DOHH2 (cell line): ENCODE data around the gene ABCA9.

Experiments used
- H3F3A ChIP-seq: fragments of 200-600 bp; sonication (generic), shearing (Covaris generic); 2 replicates; pipeline ENCODE4 v1.6.0; 2016; ENCODE audit warnings: antibody characterized with exemption, mild to moderate bottlenecking; ENCODE audit not compliant: control insufficient read depth, insufficient read depth
- H3K27ac ChIP-seq: fragments of 200-600 bp; sonication (generic); 2 replicates; pipeline ENCODE4 v1.5.1; 2014; ENCODE audit warnings: low read depth, mild to moderate bottlenecking, low read length, moderate library complexity
- H3K27me3 ChIP-seq: fragments of 200-600 bp; sonication (generic); 2 replicates; pipeline ENCODE4 v1.6.1; 2014; ENCODE audit warnings: mild to moderate bottlenecking, low read length, mixed read lengths; ENCODE audit not compliant: control insufficient read depth
- H3K36me3 ChIP-seq: fragments of 200-600 bp; sonication (generic); 2 replicates; pipeline ENCODE4 v1.6.1; 2014; ENCODE audit warnings: mild to moderate bottlenecking, low read length, moderate library complexity, mixed read lengths; ENCODE audit not compliant: control insufficient read depth
- H3K4me1 ChIP-seq: fragments of 200-600 bp; sonication (generic); 2 replicates; pipeline ENCODE4 v1.6.1; 2014; ENCODE audit warnings: mild to moderate bottlenecking, low read length, mixed read lengths; ENCODE audit not compliant: control insufficient read depth
- H3K4me2 ChIP-seq: fragments of 200-600 bp; sonication (generic); 2 replicates; pipeline ENCODE4 v1.6.0; 2014; ENCODE audit warnings: mild to moderate bottlenecking, low read length, moderate library complexity
- H3K4me3 ChIP-seq: fragments of 200-600 bp; sonication (generic); 2 replicates; pipeline ENCODE4 v1.5.1; 2014; ENCODE audit warnings: mild to moderate bottlenecking, low read length, mixed read lengths
- H3K79me2 ChIP-seq: fragments of 200-600 bp; sonication (generic); 2 replicates; pipeline ENCODE4 v1.6.1; 2014; ENCODE audit warnings: mild to moderate bottlenecking, low read length, mixed read lengths; ENCODE audit not compliant: control insufficient read depth
- H3K9me2 ChIP-seq: fragments of 200-600 bp; sonication (generic); replicated peaks from 2 replicates; pipeline ENCODE4 v1.6.1; 2014; ENCODE audit warnings: mild to moderate bottlenecking, low read length, mixed read lengths; ENCODE audit not compliant: control insufficient read depth
- H3K9me3 ChIP-seq: fragments of 200-600 bp; sonication (generic); 2 replicates; pipeline ENCODE4 v1.6.1; 2014; ENCODE audit warnings: antibody characterized with exemption, low read length, mixed read lengths; ENCODE audit not compliant: control insufficient read depth, insufficient read depth
- H4K20me1 ChIP-seq: fragments of 200-600 bp; sonication (generic); 2 replicates; pipeline ENCODE4 v1.6.0; 2014; ENCODE audit warnings: low read depth, mild to moderate bottlenecking, antibody characterized with exemption, low read length, moderate library complexity; ENCODE audit not compliant: control insufficient read depth, insufficient read depth
- EZH2phosphoT487 ChIP-seq: fragments of 200-600 bp; sonication (generic); IDR thresholded peaks from 2 replicates; pipeline ENCODE4 v1.6.1; 2017; ENCODE audit warnings: borderline replicate concordance, mild to moderate bottlenecking, antibody characterized with exemption, low read length, moderate library complexity, mixed read lengths
- TF ChIP-seq, protein P1 (sequence below): fragments of 200-600 bp; sonication (generic); IDR thresholded peaks from one replicate; pipeline ENCODE4 v1.5.1; 2014; ENCODE audit warnings: antibody characterized with exemption, mild to moderate bottlenecking, low read depth, low read length; ENCODE audit not compliant: poor library complexity, severe bottlenecking

Gene ABCA9

GRCh38 chr17:69030169-69030568 lies 30.6 kb downstream of the ABCA9 start:
- H3K4me3 ChIP-seq, result no peak overlapping the region
- no peak overlapping the region for H3K4me2 ChIP-seq
- no peaks in the 10 kb centered on the region for H3K79me2 ChIP-seq
- no peaks in the 10 kb centered on the region for H3F3A ChIP-seq
- no peak overlapping the region for H3K27ac ChIP-seq
- H3K27me3 ChIP-seq, result no peaks in the 10 kb centered on the region
- TF ChIP-seq, protein P1, sequence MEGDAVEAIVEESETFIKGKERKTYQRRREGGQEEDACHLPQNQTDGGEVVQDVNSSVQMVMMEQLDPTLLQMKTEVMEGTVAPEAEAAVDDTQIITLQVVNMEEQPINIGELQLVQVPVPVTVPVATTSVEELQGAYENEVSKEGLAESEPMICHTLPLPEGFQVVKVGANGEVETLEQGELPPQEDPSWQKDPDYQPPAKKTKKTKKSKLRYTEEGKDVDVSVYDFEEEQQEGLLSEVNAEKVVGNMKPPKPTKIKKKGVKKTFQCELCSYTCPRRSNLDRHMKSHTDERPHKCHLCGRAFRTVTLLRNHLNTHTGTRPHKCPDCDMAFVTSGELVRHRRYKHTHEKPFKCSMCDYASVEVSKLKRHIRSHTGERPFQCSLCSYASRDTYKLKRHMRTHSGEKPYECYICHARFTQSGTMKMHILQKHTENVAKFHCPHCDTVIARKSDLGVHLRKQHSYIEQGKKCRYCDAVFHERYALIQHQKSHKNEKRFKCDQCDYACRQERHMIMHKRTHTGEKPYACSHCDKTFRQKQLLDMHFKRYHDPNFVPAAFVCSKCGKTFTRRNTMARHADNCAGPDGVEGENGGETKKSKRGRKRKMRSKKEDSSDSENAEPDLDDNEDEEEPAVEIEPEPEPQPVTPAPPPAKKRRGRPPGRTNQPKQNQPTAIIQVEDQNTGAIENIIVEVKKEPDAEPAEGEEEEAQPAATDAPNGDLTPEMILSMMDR, result no peak
- TF ChIP-seq EZH2phosphoT487, result no peak
- no peaks in the 10 kb centered on the region for H3K4me1 ChIP-seq
- H4K20me1 ChIP-seq, result no peaks in the 10 kb centered on the region
- H3K36me3 ChIP-seq, result no peaks in the 10 kb centered on the region
- H3K9me3 ChIP-seq, result no peaks in the 10 kb centered on the region
- no peaks in the 10 kb centered on the region for H3K9me2 ChIP-seq

- H3K4me3 ChIP-seq, result no peak overlapping the region
- no peaks in the 10 kb centered on the region for H3K79me2 ChIP-seq
- no peaks in the 10 kb centered on the region for H3F3A ChIP-seq
- H3K9me3 ChIP-seq, result no peaks in the 10 kb centered on the region
- H3K27me3 ChIP-seq, result no peaks in the 10 kb centered on the region
- H4K20me1 ChIP-seq, result no peaks in the 10 kb centered on the region
- TF ChIP-seq, protein P1, result no peak
- TF ChIP-seq EZH2phosphoT487, result no peak
- H3K4me1 ChIP-seq, result no peaks in the 10 kb centered on the region
- no peaks in the 10 kb centered on the region for H3K9me2 ChIP-seq
- H3K36me3 ChIP-seq, result no peaks in the 10 kb centered on the region
- no peak overlapping the region for H3K27ac ChIP-seq
- H3K4me2 ChIP-seq, result no peak overlapping the region
These were observed 42.0 kb downstream of the ABCA9 start for GRCh38 chr17:69018687-69019086.

- Histone ChIP-seq H3K4me2 (no peak overlapping the region), H3K4me1 (no peaks in the 10 kb centered on the region), H3K9me3 (no peaks in the 10 kb centered on the region), H3F3A (no peaks in the 10 kb centered on the region), H3K36me3 (no peaks in the 10 kb centered on the region), H3K4me3 (no peak overlapping the region), H3K27ac (no peak overlapping the region), H4K20me1 (no peaks in the 10 kb centered on the region), H3K9me2 (no peaks in the 10 kb centered on the region), H3K27me3 (no peaks in the 10 kb centered on the region), H3K79me2 (no peaks in the 10 kb centered on the region)
- TF ChIP-seq EZH2phosphoT487, result no peak
- TF ChIP-seq, protein P1, result no peak
These were observed 42.6 kb downstream of the ABCA9 start for GRCh38 chr17:69018022-69018615.
